Osteocyte (in vitro differentiated cells): Measurements from ENCODE around the gene CHD6. TPM values are rescaled to one million over a fixed set of nuclear protein-coding genes. Genes with fewer than 3 reads are reported as not detected.

Source experiments
- DNase-seq: peaks from one replicate; pipeline ENCODE4 v3.0.0; 2021; ENCODE audit warnings: mixed read lengths; ENCODE audit not compliant: unreplicated experiment; ENCODE audit errors: extremely low spot score
- H3K27ac Mint-ChIP-seq: one replicate; pipeline ENCODE4 v1.8.0; 2021; ENCODE audit warnings: mild to moderate bottlenecking, mixed read lengths; ENCODE audit not compliant: unreplicated experiment
- H3K27me3 Mint-ChIP-seq: one replicate; pipeline ENCODE4 v1.8.0; 2021; ENCODE audit warnings: mixed read lengths; ENCODE audit not compliant: unreplicated experiment
- H3K36me3 Mint-ChIP-seq: one replicate; pipeline ENCODE4 v1.8.0; 2021; ENCODE audit warnings: mixed read lengths; ENCODE audit not compliant: unreplicated experiment
- H3K4me1 Mint-ChIP-seq: one replicate; pipeline ENCODE4 v1.8.0; 2021; ENCODE audit warnings: mixed read lengths; ENCODE audit not compliant: unreplicated experiment
- H3K4me3 Mint-ChIP-seq: one replicate; pipeline ENCODE4 v1.8.0; 2021; ENCODE audit warnings: mild to moderate bottlenecking, moderate library complexity, mixed read lengths; ENCODE audit not compliant: unreplicated experiment
- H3K9me3 Mint-ChIP-seq: one replicate; pipeline ENCODE4 v1.8.0; 2021; ENCODE audit warnings: mixed read lengths; ENCODE audit not compliant: unreplicated experiment
- total RNA-seq: library from RNA; stranded (reverse); gene quantifications from 2 replicates; pipeline ENCODE4 v1.2.1, GENCODE V29; 2021
- TF ChIP-seq, protein P1 (sequence below): fragments of 200-600 bp; sonication (generic); IDR thresholded peaks from 2 replicates; pipeline ENCODE4 v1.5.0; 2021; ENCODE audit warnings: antibody characterized with exemption, mild to moderate bottlenecking, moderate library complexity

CHD6 gene
- total RNA-seq, 1 donor from 2014 or later = 51.4 TPM

DNA sequence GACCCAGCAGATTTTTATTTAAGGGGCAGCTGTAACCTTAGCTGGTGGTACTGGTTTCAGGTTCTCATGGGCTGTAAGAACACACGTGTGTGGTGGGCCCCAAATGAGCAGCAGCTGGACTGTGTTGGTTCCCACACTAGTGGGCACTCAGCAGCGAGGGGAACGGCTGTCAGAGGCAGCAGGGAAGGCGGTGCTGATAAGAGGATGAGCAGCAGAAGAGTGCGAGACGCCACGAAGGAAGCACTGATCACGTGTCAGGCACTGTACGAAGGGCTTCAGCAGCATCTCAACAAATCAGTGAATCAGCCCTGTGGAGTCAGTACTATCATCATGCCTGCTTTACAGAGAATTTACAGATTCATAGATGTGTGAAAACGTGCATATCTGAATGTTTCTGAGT, 210.6 kb downstream of the CHD6 start:
- Mint-ChIP-seq H3K4me1 (peaks cover 16% of the 10 kb centered on the region), H3K27ac (no peak overlapping the region), H3K27me3 (no peaks in the 10 kb centered on the region), H3K4me3 (no peak overlapping the region), H3K9me3 (no peaks in the 10 kb centered on the region), H3K36me3 (peaks cover 59% of the 10 kb centered on the region)
- TF ChIP-seq, protein P1, sequence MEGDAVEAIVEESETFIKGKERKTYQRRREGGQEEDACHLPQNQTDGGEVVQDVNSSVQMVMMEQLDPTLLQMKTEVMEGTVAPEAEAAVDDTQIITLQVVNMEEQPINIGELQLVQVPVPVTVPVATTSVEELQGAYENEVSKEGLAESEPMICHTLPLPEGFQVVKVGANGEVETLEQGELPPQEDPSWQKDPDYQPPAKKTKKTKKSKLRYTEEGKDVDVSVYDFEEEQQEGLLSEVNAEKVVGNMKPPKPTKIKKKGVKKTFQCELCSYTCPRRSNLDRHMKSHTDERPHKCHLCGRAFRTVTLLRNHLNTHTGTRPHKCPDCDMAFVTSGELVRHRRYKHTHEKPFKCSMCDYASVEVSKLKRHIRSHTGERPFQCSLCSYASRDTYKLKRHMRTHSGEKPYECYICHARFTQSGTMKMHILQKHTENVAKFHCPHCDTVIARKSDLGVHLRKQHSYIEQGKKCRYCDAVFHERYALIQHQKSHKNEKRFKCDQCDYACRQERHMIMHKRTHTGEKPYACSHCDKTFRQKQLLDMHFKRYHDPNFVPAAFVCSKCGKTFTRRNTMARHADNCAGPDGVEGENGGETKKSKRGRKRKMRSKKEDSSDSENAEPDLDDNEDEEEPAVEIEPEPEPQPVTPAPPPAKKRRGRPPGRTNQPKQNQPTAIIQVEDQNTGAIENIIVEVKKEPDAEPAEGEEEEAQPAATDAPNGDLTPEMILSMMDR = no peak
- DNase-seq = no peak

DNA sequence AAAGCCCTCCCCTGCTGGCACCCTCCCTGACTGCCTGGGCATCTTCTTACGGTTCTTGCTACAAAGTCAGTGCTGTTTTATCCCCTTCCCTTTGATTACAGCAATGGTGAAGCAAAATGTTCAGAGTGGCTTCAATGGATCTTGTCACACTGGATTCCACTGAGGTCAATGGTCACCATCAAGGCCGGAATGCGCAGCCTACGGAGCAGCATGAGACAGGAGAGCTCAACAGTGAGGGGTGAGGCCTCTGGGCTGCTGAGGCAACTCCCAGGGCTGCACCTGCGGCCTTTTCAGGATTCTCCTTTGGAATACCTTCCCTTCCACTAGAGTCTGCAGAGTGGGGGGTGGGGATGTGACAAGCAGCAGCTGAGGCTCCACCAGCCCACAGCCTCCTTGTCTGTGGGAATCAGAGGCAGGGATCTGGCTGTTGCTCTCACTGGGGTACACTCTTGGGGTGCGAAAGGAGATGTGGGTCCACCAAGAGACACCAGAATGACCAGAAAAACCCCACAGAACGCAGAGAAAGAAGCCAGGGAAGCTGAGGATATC, 211.2 kb downstream of the CHD6 start:
- Mint-ChIP-seq H3K4me1 (peaks cover 19% of the 10 kb centered on the region), H3K27me3 (no peaks in the 10 kb centered on the region), H3K9me3 (no peaks in the 10 kb centered on the region), H3K36me3 (peaks cover 55% of the 10 kb centered on the region), H3K4me3 (no peak overlapping the region), H3K27ac (no peak overlapping the region)
- DNase-seq = no peak
- TF ChIP-seq, protein P1 = no peak

DNA sequence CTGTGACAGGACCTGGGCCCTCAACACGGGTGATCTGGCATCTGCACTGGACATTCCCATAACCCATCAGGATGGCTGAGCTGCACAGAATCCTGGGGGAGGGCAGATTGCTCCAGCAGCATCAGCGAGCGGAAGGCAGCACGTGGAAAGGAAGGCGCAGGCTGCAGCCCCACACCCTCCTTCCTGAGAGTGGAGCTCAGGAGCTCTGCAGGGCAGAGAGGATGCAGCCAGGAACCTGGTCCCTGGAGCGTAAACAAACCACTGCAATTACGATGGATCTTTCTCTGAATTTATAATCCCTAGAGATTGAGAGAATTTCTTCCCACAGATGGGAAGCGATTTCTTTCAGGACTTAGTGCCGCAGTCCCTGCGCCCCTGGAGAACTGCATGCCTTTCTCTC, 211.8 kb downstream of the CHD6 start:
- TF ChIP-seq, protein P1 = no peak
- H3K9me3 Mint-ChIP-seq = no peaks in the 10 kb centered on the region
- H3K4me3 Mint-ChIP-seq = no peak overlapping the region
- H3K4me1 Mint-ChIP-seq = peaks cover 21% of the 10 kb centered on the region
- no peak for DNase-seq
- no peak overlapping the region for H3K27ac Mint-ChIP-seq
- H3K27me3 Mint-ChIP-seq = no peaks in the 10 kb centered on the region
- peaks cover 54% of the 10 kb centered on the region for H3K36me3 Mint-ChIP-seq

DNA sequence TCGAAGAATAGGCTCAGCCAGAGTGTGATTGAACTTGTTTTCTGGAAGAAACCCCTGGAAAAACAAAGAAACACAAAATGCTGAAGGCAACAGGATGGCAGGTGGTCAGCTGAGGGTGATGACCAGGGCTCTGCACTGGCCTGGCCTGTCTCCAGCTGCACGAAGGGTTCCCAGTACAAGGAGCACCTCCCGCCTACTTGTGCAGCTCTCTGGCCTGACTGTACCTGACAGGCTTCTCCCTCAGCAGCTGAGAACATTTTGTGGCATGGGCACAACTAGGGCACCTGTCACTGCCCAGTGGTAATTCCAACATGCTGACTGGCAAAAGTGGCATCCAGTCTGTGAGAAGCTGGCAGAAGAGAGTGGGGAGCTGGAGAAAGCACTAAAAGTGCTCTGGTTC, 212.7 kb downstream of the CHD6 start:
- no peak overlapping the region for H3K4me3 Mint-ChIP-seq
- DNase-seq = no peak
- no peaks in the 10 kb centered on the region for H3K27me3 Mint-ChIP-seq
- H3K27ac Mint-ChIP-seq = no peak overlapping the region
- no peaks in the 10 kb centered on the region for H3K9me3 Mint-ChIP-seq
- peaks cover 21% of the 10 kb centered on the region for H3K4me1 Mint-ChIP-seq
- TF ChIP-seq, protein P1 = no peak
- peaks cover 49% of the 10 kb centered on the region for H3K36me3 Mint-ChIP-seq

DNA sequence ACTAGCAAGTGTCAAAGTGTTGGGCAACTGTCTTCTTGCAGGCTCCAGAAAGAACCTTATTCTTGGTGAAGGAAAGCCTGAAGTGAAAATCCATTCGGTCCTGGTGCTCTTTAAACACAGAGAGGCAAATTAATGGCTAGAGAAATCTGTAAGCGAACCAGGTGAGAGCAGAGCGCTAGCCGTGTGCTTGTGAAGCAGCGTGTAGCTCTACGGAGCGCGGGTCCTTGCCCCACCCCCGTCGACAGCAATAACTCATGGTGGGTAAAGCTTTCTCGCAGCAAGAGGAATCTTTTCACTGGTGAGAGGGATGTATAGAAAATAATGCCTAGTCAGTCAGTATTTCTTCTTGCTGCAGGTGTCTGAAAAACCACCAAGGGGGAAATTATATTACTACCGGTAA, 214.6 kb downstream of the CHD6 start:
- H3K27me3 Mint-ChIP-seq = no peaks in the 10 kb centered on the region
- peaks cover 11% of the 10 kb centered on the region for H3K4me1 Mint-ChIP-seq
- TF ChIP-seq, protein P1 = no peak
- no peak overlapping the region for H3K4me3 Mint-ChIP-seq
- DNase-seq = no peak
- no peak overlapping the region for H3K27ac Mint-ChIP-seq
- no peaks in the 10 kb centered on the region for H3K9me3 Mint-ChIP-seq
- H3K36me3 Mint-ChIP-seq = peaks cover 39% of the 10 kb centered on the region
